Osteoblast (primary cell): ENCODE measurements around the gene MYH9. TPM values are rescaled to one million over a fixed set of nuclear protein-coding genes. Genes with fewer than 3 reads are reported as not detected.
A peak's percentile ranks its signal among the peaks of the same experiment; 100 is the strongest.

Experiments used
- DNase-seq: peaks from one replicate; pipeline ENCODE4 v3.0.0; 2011; ENCODE audit warnings: low spot score, mixed read lengths; ENCODE audit not compliant: insufficient read length; ENCODE audit errors: missing footprints
- H2AFZ ChIP-seq: 2 replicates; pipeline ENCODE4 v1.6.0; 2011; ENCODE audit warnings: mild to moderate bottlenecking, low read length
- H3K27ac ChIP-seq: 2 replicates; pipeline ENCODE4 v1.5.1; 2011; ENCODE audit warnings: mild to moderate bottlenecking, low read depth, low read length, moderate library complexity
- H3K27me3 ChIP-seq: 2 replicates; pipeline ENCODE4 v1.6.0; 2012; ENCODE audit warnings: mild to moderate bottlenecking, control low read depth, inconsistent platforms, low read length, moderate library complexity; ENCODE audit not compliant: insufficient read depth
- H3K36me3 ChIP-seq: 2 replicates; pipeline ENCODE4 v1.5.1; 2011; ENCODE audit warnings: mild to moderate bottlenecking, low read length, control low read depth, moderate library complexity; ENCODE audit not compliant: insufficient read depth
- H3K4me1 ChIP-seq: 2 replicates; pipeline ENCODE4 v1.5.1; 2011; ENCODE audit warnings: mild to moderate bottlenecking, low read length, control low read depth, moderate library complexity; ENCODE audit not compliant: insufficient read depth
- H3K4me2 ChIP-seq: 2 replicates; pipeline ENCODE4 v1.6.0; 2011; ENCODE audit warnings: mild to moderate bottlenecking, low read length; ENCODE audit not compliant: insufficient read depth
- H3K4me3 ChIP-seq: fragments of 200-600 bp; sonication (generic); 3 replicates; pipeline ENCODE4 v1.5.1; 2012; ENCODE audit warnings: mild to moderate bottlenecking, low read length, inconsistent platforms; ENCODE audit not compliant: insufficient read depth
- H3K79me2 ChIP-seq: 2 replicates; pipeline ENCODE4 v1.6.0; 2012; ENCODE audit warnings: mild to moderate bottlenecking, low read length, control low read depth, inconsistent platforms; ENCODE audit not compliant: insufficient read depth
- H3K9me3 ChIP-seq: 2 replicates; pipeline ENCODE4 v1.5.1; 2011; ENCODE audit warnings: low read depth, low read length, control low read depth
- H4K20me1 ChIP-seq: 2 replicates; pipeline ENCODE4 v1.6.0; 2012; ENCODE audit warnings: mild to moderate bottlenecking, low read length, control low read depth; ENCODE audit not compliant: insufficient read depth
- CTCF ChIP-seq: IDR thresholded peaks from 2 replicates; pipeline ENCODE4 v1.5.1; 2011; ENCODE audit warnings: mild to moderate bottlenecking, low read depth, low read length, moderate library complexity; ENCODE audit errors: extremely low read depth
- total RNA-seq: library from RNA; depleted of rRNA; stranded (reverse); fragments of >200 nt; gene quantifications from 2 replicates; pipeline ENCODE4 v1.2.3, GENCODE V29; 2012

MYH9 gene
- total RNA-seq, 1 donor: 964 TPM

GRCh38 chr22:36321797-36322601, 65.8 kb downstream of the MYH9 start:
- H2AFZ ChIP-seq: no peak overlapping the region
- no peak overlapping the region for H3K4me2 ChIP-seq
- H4K20me1 ChIP-seq: peaks cover 31% of the 10 kb centered on the region
- no peaks in the 10 kb centered on the region for H3K27me3 ChIP-seq
- H3K79me2 ChIP-seq: peaks cover 97% of the 10 kb centered on the region
- H3K9me3 ChIP-seq: no peaks in the 10 kb centered on the region
- H3K36me3 ChIP-seq: peaks cover 99% of the 10 kb centered on the region
- no peak overlapping the region for H3K4me3 ChIP-seq
- DNase-seq: peak; percentile 71
- no peak for TF ChIP-seq CTCF
- peaks cover 36% of the 10 kb centered on the region for H3K4me1 ChIP-seq
- H3K27ac ChIP-seq: peak overlapping the region; percentile 99

GRCh38 chr22:36320553-36320952, 67.2 kb downstream of the MYH9 start:
- H3K27ac ChIP-seq: no peak overlapping the region
- H3K9me3 ChIP-seq: no peaks in the 10 kb centered on the region
- peaks cover 23% of the 10 kb centered on the region for H3K4me1 ChIP-seq
- no peak overlapping the region for H2AFZ ChIP-seq
- TF ChIP-seq CTCF: no peak
- H4K20me1 ChIP-seq: peaks cover 37% of the 10 kb centered on the region
- DNase-seq: peak; percentile 52
- H3K27me3 ChIP-seq: no peaks in the 10 kb centered on the region
- peaks cover 96% of the 10 kb centered on the region for H3K36me3 ChIP-seq
- H3K4me3 ChIP-seq: no peak overlapping the region
- peaks cover 93% of the 10 kb centered on the region for H3K79me2 ChIP-seq
- no peak overlapping the region for H3K4me2 ChIP-seq

- no peaks in the 10 kb centered on the region for H3K9me3 ChIP-seq
- H2AFZ ChIP-seq: no peak overlapping the region
- H3K27ac ChIP-seq: peak overlapping the region; percentile 36
- H3K4me1 ChIP-seq: peaks cover 16% of the 10 kb centered on the region
- peaks cover 37% of the 10 kb centered on the region for H4K20me1 ChIP-seq
- no peak overlapping the region for H3K4me2 ChIP-seq
- peak; percentile 66 for DNase-seq
- peaks cover 96% of the 10 kb centered on the region for H3K36me3 ChIP-seq
- H3K4me3 ChIP-seq: no peak overlapping the region
- no peaks in the 10 kb centered on the region for H3K27me3 ChIP-seq
- TF ChIP-seq CTCF: no peak
- H3K79me2 ChIP-seq: peaks cover 93% of the 10 kb centered on the region
Observed at GRCh38 chr22:36319595-36320497, 67.9 kb downstream of the MYH9 start.

GRCh38 chr22:36318442-36318841, 69.3 kb downstream of the MYH9 start:
- TF ChIP-seq CTCF: no peak
- Histone ChIP-seq H2AFZ (no peak overlapping the region), H3K27me3 (no peaks in the 10 kb centered on the region), H3K4me2 (no peak overlapping the region), H4K20me1 (peaks cover 42% of the 10 kb centered on the region), H3K9me3 (no peaks in the 10 kb centered on the region), H3K4me3 (no peak overlapping the region), H3K27ac (peak overlapping the region; percentile 50), H3K4me1 (peaks cover 2% of the 10 kb centered on the region), H3K36me3 (peaks cover 96% of the 10 kb centered on the region), H3K79me2 (peaks cover 88% of the 10 kb centered on the region)
- peak; percentile 53 for DNase-seq
